Mucosa of rectum (tissue), 2 donors: ENCODE data around the gene SYT3.

Experiments used
- H3K27ac ChIP-seq, 2 donors: one replicate each; pipeline ENCODE4 v1.7.0; 2013; ENCODE audit warnings: inconsistent platforms in 2 of 2, low read depth in 2 of 2, low read length in 2 of 2
- H3K27me3 ChIP-seq, 2 donors: one replicate each; pipeline ENCODE4 v1.7.0; 2013; ENCODE audit warnings: low read length in 2 of 2; ENCODE audit not compliant: control insufficient read depth in 2 of 2, insufficient read depth in 2 of 2
- H3K36me3 ChIP-seq, 2 donors: one replicate each; pipeline ENCODE4 v1.7.0; 2013; ENCODE audit warnings: low read length in 2 of 2; ENCODE audit not compliant: control insufficient read depth in 2 of 2, insufficient read depth in 2 of 2
- H3K4me1 ChIP-seq, 2 donors: one replicate each; pipeline ENCODE4 v1.7.0; 2013; ENCODE audit warnings: low read length in 2 of 2, mild to moderate bottlenecking in 1 of 2; ENCODE audit not compliant: control insufficient read depth in 2 of 2, insufficient read depth in 2 of 2
- H3K4me3 ChIP-seq, 2 donors: one replicate each; pipeline ENCODE4 v1.7.0; 2013; ENCODE audit warnings: low read length in 2 of 2
- H3K9ac ChIP-seq, 2 donors: one replicate each; pipeline ENCODE4 v1.7.0; 2013; ENCODE audit warnings: low read length in 2 of 2, low read depth in 1 of 2, mild to moderate bottlenecking in 1 of 2
- H3K9me3 ChIP-seq, 2 donors: one replicate each; pipeline ENCODE4 v1.7.0; 2013; ENCODE audit warnings: low read length in 2 of 2; ENCODE audit not compliant: control insufficient read depth in 2 of 2
- donor health status: healthy.
- donor health status: Normal muscosa, but diverticular disease.

SYT3 gene

DNA sequence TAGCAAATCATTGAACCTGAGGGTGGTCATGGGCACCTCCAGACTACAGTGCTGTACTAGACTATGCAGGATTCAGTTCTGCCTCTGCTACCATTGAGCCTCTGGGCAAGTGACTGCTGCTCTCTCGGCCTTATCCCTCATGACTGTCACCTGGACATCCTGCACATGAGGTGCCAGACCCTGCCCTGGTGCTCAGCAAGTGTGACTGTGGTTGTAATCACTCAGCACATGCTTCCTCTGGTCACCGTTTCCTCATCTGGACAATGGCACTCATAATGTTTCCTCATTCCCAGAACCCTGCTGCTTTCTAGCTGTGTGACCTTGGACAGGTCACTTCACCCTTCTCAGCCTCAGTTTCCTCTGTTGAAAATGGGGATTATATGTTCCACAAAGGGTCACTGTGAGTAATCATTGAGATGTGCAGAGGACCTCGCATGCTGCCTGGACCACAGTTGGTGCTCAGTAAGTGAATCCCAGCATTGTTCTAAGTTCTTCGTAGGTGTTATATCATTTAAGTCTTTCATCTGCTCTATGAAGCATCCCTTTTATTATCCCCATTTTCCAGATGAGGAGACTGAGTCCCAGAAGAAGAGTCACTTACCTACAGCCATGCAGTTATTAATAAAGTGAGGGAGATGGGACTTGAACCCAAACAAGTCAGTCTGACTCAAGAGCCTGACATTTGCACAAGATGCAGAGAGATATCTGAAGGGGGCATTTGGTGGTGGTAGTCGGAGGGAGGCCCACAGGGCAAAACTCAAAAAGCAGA lies 3.2 kb downstream of the SYT3 start:
- Histone ChIP-seq H3K4me3 (no peak overlapping the region), H3K27me3 (peaks cover 15 to 24% of the 10 kb centered on the region in 2 donors), H3K4me1 (no peaks in the 10 kb centered on the region), H3K27ac (no peak overlapping the region), H3K9ac (no peak overlapping the region), H3K9me3 (peaks cover 9 to 11% of the 10 kb centered on the region in 2 donors), H3K36me3 (no peaks in the 10 kb centered on the region)

DNA sequence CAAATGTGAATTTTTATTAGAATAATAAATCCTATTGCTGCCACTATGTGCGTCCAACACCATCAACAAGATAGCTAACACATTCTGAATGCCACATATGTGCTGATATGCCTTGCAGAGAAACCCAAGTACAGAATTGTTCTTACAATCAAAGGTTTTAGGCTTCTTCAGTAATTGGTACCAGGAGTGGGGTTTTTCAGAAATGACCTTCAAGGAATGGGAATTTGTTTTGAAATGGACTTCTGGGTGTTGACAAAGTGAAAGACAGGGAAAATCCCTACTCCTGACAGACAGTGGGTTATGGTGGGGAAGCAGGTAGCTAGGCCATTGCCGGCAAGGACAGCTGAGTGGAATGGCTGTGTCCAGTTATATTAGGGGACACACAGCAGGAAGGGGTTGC lies 5.7 kb downstream of the SYT3 start:
- no peak overlapping the region for H3K9ac ChIP-seq
- H3K27ac ChIP-seq: no peak overlapping the region
- no peak overlapping the region for H3K4me3 ChIP-seq
- no peaks in the 10 kb centered on the region for H3K4me1 ChIP-seq
- H3K9me3 ChIP-seq: peaks cover 9 to 11% of the 10 kb centered on the region in 2 donors
- H3K27me3 ChIP-seq: peaks cover 13 to 18% of the 10 kb centered on the region in 2 donors
- H3K36me3 ChIP-seq: no peaks in the 10 kb centered on the region

DNA sequence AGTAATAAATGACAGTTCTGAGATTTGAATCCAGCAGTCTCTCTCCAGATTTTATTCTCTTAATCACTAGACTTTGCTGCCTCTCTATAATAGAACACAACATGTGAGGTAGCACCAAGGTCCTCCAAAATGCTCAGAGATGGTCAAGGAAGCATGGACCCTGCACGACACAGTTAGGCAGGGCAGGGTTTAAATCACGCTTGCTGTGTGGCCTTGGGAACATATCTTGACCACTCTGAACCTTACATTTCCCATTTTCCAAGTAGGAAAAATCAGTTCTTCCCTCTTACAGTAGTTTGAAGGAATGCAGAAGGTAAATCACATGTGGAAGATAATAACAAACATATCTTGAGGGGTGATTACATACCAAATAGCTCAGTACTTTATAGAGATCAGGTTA lies 6.3 kb downstream of the SYT3 start:
- no peaks in the 10 kb centered on the region for H3K36me3 ChIP-seq
- no peaks in the 10 kb centered on the region for H3K4me1 ChIP-seq
- H3K9ac ChIP-seq: no peak overlapping the region
- H3K4me3 ChIP-seq: no peak overlapping the region
- no peak overlapping the region for H3K27ac ChIP-seq
- peaks cover 9 to 11% of the 10 kb centered on the region in 2 donors for H3K9me3 ChIP-seq
- H3K27me3 ChIP-seq: peaks cover 7 to 12% of the 10 kb centered on the region in 2 donors

DNA sequence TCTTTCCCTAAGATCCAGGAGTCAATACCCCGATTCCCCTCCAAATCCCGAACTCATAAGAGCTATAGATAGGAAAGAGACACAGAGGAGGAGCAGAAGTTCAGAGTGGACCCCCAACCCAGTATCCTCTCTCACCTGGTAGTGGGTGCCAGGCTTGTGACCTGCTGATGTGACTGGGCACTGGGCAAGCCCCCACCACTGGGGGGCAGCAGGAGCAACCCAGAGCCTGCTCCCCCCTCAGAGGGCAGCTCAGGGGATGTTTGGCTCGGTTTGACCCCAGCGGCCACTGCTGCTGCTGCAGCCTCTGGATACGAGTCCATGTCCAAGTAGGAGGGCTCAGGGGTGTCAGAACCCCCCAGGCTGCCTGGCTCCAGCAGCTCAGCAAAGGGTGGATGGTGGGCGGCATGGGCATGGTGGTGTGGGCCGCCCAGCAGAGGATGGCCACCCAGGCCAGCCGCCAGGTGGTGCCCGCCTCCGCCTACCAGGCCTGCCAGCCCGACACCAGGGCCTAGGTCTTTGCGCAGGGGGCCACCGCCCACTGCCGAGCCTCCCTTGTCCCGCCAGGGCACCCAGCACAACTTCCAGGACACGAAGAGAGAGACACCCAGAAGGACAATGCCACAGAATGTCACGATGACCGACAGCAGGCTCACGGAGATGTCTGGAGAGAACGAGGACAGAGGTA lies 7.4 kb downstream of the SYT3 start:
- no peak overlapping the region for H3K9ac ChIP-seq
- no peak overlapping the region for H3K27ac ChIP-seq
- H3K4me1 ChIP-seq: no peaks in the 10 kb centered on the region
- H3K36me3 ChIP-seq: no peaks in the 10 kb centered on the region
- H3K4me3 ChIP-seq: no peak overlapping the region
- peaks cover 9 to 11% of the 10 kb centered on the region in 2 donors for H3K9me3 ChIP-seq
- H3K27me3 ChIP-seq: peaks cover 3 to 4% of the 10 kb centered on the region in 2 donors

DNA sequence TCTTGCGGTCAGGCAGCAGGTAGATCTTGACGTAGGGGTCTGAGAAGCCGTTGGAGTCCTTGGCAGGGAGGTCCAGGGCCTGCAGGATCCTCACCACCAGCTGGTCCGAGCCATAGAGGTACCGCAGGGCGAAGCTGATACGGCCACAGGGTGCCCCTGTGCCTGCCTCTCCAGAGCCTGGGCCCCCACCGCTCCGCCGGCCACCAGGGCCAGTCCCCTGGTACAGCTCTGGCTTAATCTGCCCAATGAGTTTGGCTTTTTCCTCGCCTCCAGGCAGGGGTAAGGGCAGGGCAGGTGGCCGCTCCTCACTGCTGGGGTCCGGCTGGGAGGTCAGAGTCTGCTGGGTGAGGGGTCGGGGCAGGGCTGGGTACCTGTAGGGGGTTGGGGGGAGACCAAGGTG lies 9.9 kb downstream of the SYT3 start:
- H3K4me1 ChIP-seq: no peaks in the 10 kb centered on the region
- peaks cover 9 to 11% of the 10 kb centered on the region in 2 donors for H3K9me3 ChIP-seq
- H3K27ac ChIP-seq: no peak overlapping the region
- no peaks in the 10 kb centered on the region for H3K36me3 ChIP-seq
- H3K27me3 ChIP-seq: no peaks in the 10 kb centered on the region
- H3K9ac ChIP-seq: no peak overlapping the region
- H3K4me3 ChIP-seq: no peak overlapping the region

DNA sequence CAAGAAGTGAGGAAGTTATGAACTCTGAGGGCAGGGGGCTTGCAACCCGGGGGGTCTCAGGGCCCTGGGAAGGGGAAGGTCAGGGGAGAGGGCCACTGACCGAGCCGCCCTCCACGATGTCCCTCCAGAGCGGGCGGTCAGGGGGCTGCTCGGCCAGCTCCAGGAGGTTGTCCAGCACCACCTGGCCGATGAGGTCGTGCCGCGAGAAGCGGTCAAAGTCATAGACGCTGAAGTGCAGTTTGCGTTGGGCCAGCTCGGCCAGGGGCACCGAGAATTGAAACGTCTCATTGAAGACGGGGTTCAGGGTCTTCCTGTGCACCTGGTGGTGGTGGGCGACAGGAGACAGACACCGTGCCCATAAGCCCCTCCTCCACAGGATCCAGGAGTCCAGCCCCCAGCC lies 10.5 kb downstream of the SYT3 start:
- Histone ChIP-seq H3K27ac (no peak overlapping the region), H3K27me3 (no peaks in the 10 kb centered on the region)

DNA sequence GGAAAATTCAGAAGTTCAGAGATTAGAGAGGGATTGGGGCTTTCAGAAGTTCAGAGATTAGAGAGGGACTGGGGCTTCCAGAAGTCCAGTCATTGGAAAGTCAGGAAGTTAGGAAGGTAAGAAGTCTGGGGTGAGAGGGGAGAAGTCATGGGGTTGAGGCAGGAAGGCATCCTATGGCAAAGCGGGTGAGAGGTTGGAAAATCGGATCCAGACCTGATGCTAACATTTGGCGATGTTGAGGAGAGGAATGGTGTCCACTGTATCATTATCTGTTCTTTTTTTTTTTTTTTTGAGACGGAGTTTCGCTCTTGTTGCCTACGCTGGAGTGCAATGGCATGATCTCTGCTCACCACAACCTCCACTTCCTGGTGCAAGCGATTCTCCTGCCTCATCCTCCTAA lies 11.1 kb downstream of the SYT3 start:
- no peak overlapping the region for H3K27ac ChIP-seq
- no peak overlapping the region for H3K4me3 ChIP-seq
- no peaks in the 10 kb centered on the region for H3K4me1 ChIP-seq
- H3K27me3 ChIP-seq: no peaks in the 10 kb centered on the region
- H3K9me3 ChIP-seq: peaks cover 2 to 3% of the 10 kb centered on the region in 2 donors
- no peak overlapping the region for H3K9ac ChIP-seq
- H3K36me3 ChIP-seq: no peaks in the 10 kb centered on the region

More for the DNA sequence above, 10.5 kb downstream of the SYT3 start:
- no peaks in the 10 kb centered on the region for H3K4me1 ChIP-seq
- H3K36me3 ChIP-seq: no peaks in the 10 kb centered on the region
- H3K4me3 ChIP-seq: no peak overlapping the region
- peaks cover 8 to 9% of the 10 kb centered on the region in 2 donors for H3K9me3 ChIP-seq
- no peak overlapping the region for H3K9ac ChIP-seq

DNA sequence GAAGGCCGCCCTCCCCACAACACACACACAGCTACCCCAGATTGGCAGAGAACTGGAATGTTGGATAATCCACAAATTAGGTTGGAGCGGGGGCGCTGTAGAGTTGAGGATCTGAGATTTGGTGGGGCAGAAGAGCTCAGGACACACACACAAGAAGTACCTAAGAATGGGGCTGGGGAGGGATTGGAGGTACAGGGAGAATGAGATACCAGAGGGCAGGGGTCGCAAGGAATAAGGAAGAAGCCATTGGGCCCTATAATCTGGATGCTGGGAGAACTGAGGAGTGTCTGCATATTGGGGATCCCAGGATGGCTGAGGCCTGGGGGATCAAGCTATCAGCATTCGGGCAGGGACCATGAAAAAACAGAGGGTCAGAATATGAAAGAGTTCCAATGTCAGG lies 11.5 kb downstream of the SYT3 start:
- no peaks in the 10 kb centered on the region for H3K9me3 ChIP-seq
- no peaks in the 10 kb centered on the region for H3K36me3 ChIP-seq
- no peaks in the 10 kb centered on the region for H3K4me1 ChIP-seq
- H3K27ac ChIP-seq: no peak overlapping the region
- H3K27me3 ChIP-seq: no peaks in the 10 kb centered on the region
- no peak overlapping the region for H3K4me3 ChIP-seq
- H3K9ac ChIP-seq: no peak overlapping the region

DNA sequence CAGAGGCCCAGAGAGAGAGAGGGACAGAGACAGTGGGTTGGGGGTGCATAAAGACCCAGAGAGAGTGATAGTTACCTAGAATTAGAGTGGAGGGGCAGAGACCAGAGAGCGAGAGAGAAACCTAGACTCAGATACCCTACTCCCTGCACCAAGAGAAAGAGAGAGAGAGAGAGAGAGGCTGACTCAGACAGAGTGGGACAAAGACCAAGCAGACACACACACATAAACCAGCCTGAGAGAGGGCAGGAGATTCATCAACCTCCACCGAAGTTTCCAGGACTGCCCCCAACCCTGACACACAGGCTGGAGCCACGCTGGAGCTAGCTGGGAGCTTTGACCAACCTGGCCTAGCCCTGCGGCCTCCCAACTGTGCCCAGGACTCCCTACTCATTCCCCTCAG lies 12.9 kb downstream of the SYT3 start:
- no peaks in the 10 kb centered on the region for H3K9me3 ChIP-seq
- H3K9ac ChIP-seq: no peak overlapping the region
- H3K4me1 ChIP-seq: no peaks in the 10 kb centered on the region
- H3K4me3 ChIP-seq: no peak overlapping the region
- no peaks in the 10 kb centered on the region for H3K27me3 ChIP-seq
- no peak overlapping the region for H3K27ac ChIP-seq
- no peaks in the 10 kb centered on the region for H3K36me3 ChIP-seq

DNA sequence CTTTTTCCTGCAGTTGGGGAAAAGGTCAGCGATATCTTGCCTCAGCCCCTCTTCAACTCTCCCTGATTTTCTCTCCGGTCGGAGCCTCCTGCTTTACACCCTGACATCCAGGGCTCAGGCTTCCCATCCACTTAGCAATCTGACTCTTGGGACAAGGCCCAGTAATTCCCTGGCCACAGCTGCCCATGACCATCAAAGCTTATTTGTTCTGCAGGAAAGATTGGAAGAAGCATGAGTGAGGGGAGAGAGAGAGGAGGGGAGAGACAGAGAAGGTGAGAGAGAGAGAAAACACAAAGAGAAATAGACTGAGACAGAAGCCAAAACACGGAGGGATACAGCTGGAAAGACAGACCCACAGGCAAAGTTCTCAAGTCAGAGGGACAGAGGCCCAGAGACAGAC lies 13.7 kb downstream of the SYT3 start:
- Histone ChIP-seq H3K27me3 (no peaks in the 10 kb centered on the region), H3K9me3 (no peaks in the 10 kb centered on the region), H3K27ac (no peak overlapping the region), H3K4me1 (no peaks in the 10 kb centered on the region), H3K9ac (no peak overlapping the region), H3K36me3 (no peaks in the 10 kb centered on the region), H3K4me3 (no peak overlapping the region)
